ENCODE measurements around the gene FBXW4. TPM values are rescaled to one million over a fixed set of nuclear protein-coding genes. Genes with fewer than 3 reads are reported as not detected.

The FBXW4 gene
- total RNA-seq, 6 experiments from 2014 or later, result 15.1 to 29.5 (median 25.6) TPM

GRCh38 chr10:101569622-101570427 lies 125.1 kb downstream of the FBXW4 start:
- Histone ChIP-seq H3K4me3 (peak overlapping the region; percentile 43 to 52 (median 50)), H3K27ac (no peak overlapping the region), H3K36me3 (no peaks in the 10 kb centered on the region), H3K27me3 (peaks cover 0 to 13% of the 10 kb centered on the region in 2 donors), H3K9me3 (peaks cover 0 to 6% (median 0%) of the 10 kb centered on the region in 4 donors), H3K4me1 (peaks cover 0 to 12% (median 3%) of the 10 kb centered on the region in 4 donors)
- DNase-seq (peak; percentile 82 to 86 (median 82)), ATAC-seq (peak; percentile 89 to 97 (median 93))
- no peak for TF ChIP-seq POLR2A (IDR thresholded peaks at IDR 0.05)
- TF ChIP-seq CTCF (IDR thresholded peaks at IDR 0.05), result peak; percentile 68 to 87 (median 80)
- under 1% methylated on average over 22 of the region's 56 CpGs for WGBS (ENCODE audit: insufficient coverage, low coverage, low lambda C conversion rate, missing lambda C conversion rate)
- intact Hi-C loops (cut with DNase I), result loop anchor here (5.0 to 10.0 kb wide), 2 partner anchors 275 to 358 kb away; no protein-coding TSS in a partner anchor

GRCh38 chr10:101569323-101569621 lies 125.7 kb downstream of the FBXW4 start:
- no peak overlapping the region for H3K27ac ChIP-seq
- H3K4me1 ChIP-seq, result peaks cover 0 to 12% (median 3%) of the 10 kb centered on the region in 4 donors
- no peak for DNase-seq
- 5% methylated on average over 9 of the region's 11 CpGs for WGBS (ENCODE audit: insufficient coverage, low coverage, low lambda C conversion rate, missing lambda C conversion rate)
- TF ChIP-seq CTCF (IDR thresholded peaks at IDR 0.05), result no peak
- TF ChIP-seq POLR2A (IDR thresholded peaks at IDR 0.05), result no peak
- H3K36me3 ChIP-seq, result no peaks in the 10 kb centered on the region
- no peak for ATAC-seq
- H3K9me3 ChIP-seq, result peaks cover 0 to 6% (median 0%) of the 10 kb centered on the region in 4 donors
- H3K27me3 ChIP-seq, result peaks cover 0 to 13% of the 10 kb centered on the region in 2 donors
- intact Hi-C loops (cut with DNase I), result loop anchor here (5.0 to 10.0 kb wide), 2 partner anchors 274 to 357 kb away; no protein-coding TSS in a partner anchor
- H3K4me3 ChIP-seq, result no peak overlapping the region

GRCh38 chr10:101568054-101568745 lies 126.8 kb downstream of the FBXW4 start:
- WGBS (ENCODE audit: insufficient coverage, low coverage, low lambda C conversion rate, missing lambda C conversion rate), result 82% methylated on average over 11 of the region's 17 CpGs
- Histone ChIP-seq H3K4me1 (peaks cover 0 to 12% (median 3%) of the 10 kb centered on the region in 4 donors), H3K27ac (no peak overlapping the region), H3K4me3 (no peak overlapping the region), H3K27me3 (peaks cover 0 to 13% of the 10 kb centered on the region in 2 donors), H3K36me3 (no peaks in the 10 kb centered on the region), H3K9me3 (peaks cover 0 to 6% (median 0%) of the 10 kb centered on the region in 4 donors)
- intact Hi-C loops (cut with DNase I), result loop anchor here (5.0 to 10.0 kb wide), 2 partner anchors 273 to 356 kb away; no protein-coding TSS in a partner anchor
- ATAC-seq, result no peak
- no peak for TF ChIP-seq POLR2A (IDR thresholded peaks at IDR 0.05)
- TF ChIP-seq CTCF (IDR thresholded peaks at IDR 0.05), result no peak
- DNase-seq, result peak in 1 of 3 donors; percentile 29

- ATAC-seq, result no peak
- Histone ChIP-seq H3K4me1 (peaks cover 0 to 12% (median 3%) of the 10 kb centered on the region in 4 donors), H3K9me3 (peaks cover 0 to under 1% (median 0%) of the 10 kb centered on the region in 4 donors), H3K4me3 (no peak overlapping the region), H3K27ac (no peak overlapping the region), H3K27me3 (peaks cover 0 to 13% of the 10 kb centered on the region in 2 donors), H3K36me3 (no peaks in the 10 kb centered on the region)
- intact Hi-C loops (cut with DNase I), result loop anchor here (5.0 to 10.0 kb wide), 2 partner anchors 273 to 355 kb away; no protein-coding TSS in a partner anchor
- no peak for TF ChIP-seq POLR2A (IDR thresholded peaks at IDR 0.05)
- TF ChIP-seq CTCF (IDR thresholded peaks at IDR 0.05), result no peak
- no peak for DNase-seq
- WGBS (ENCODE audit: insufficient coverage, low coverage, low lambda C conversion rate, missing lambda C conversion rate), result 59% methylated on average over 7 of the region's 7 CpGs
These were observed 127.6 kb downstream of the FBXW4 start for GRCh38 chr10:101567165-101568006.

All from right lobe of liver (tissue), 6 donors.